Adrenal gland (tissue), 5 donors: ENCODE measurements around the gene SLC35A2.

Experiments
- POLR2A ChIP-seq, 2 donors: fragments of 450-650 bp; IDR thresholded peaks; one replicate each; pipeline ENCODE4 v1.6.1; 2017; ENCODE audit warnings: antibody characterized with exemption in 2 of 2, mild to moderate bottlenecking in 2 of 2, moderate library complexity in 1 of 2
- TF ChIP-seq, protein P1 (sequence below), 6 experiments: fragments of 450-650 bp in 4 of 6; fragments of 200-600 bp in 2 of 6; sonication (generic) in 1 of 6; IDR thresholded peaks; 1 replicate in 5 of 6; 2 replicates in 1 of 6; pipeline versions ENCODE4 v1.5.1 to v1.8.0; 2016 to 2021; ENCODE audit warnings: antibody characterized with exemption in 6 of 6, mild to moderate bottlenecking in 2 of 6, moderate library complexity in 1 of 6
- donor health status: DM: no; HTN: no; CAD: no.

DNA sequence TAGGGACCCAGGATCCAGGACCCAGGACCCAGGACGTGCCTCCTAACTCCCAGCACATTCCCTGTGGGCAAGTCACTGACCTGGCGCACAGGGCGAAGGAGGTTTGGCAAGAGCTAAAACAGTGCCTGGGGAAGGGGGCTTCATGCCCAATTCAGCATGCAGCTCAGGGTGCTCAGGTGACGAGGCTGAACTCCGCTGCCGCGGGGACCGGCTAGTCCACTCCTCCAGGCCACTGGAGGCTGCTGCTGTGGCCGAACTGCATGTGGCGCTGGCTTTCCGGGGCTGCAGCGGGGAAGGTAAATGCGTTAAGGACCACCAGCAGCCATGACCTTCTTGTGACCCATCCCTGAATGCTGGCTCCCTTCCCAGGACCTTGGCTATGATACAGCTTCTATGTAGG is 12.3 kb upstream of the SLC35A2 start:
- TF ChIP-seq, protein P1, sequence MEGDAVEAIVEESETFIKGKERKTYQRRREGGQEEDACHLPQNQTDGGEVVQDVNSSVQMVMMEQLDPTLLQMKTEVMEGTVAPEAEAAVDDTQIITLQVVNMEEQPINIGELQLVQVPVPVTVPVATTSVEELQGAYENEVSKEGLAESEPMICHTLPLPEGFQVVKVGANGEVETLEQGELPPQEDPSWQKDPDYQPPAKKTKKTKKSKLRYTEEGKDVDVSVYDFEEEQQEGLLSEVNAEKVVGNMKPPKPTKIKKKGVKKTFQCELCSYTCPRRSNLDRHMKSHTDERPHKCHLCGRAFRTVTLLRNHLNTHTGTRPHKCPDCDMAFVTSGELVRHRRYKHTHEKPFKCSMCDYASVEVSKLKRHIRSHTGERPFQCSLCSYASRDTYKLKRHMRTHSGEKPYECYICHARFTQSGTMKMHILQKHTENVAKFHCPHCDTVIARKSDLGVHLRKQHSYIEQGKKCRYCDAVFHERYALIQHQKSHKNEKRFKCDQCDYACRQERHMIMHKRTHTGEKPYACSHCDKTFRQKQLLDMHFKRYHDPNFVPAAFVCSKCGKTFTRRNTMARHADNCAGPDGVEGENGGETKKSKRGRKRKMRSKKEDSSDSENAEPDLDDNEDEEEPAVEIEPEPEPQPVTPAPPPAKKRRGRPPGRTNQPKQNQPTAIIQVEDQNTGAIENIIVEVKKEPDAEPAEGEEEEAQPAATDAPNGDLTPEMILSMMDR (IDR thresholded peaks at IDR 0.05) = no peak
- TF ChIP-seq POLR2A (IDR thresholded peaks at IDR 0.05) = no peak
